D721Med (cell line): Measurements from ENCODE around the gene SAMMSON.

ENCODE experiments used
- DNase-seq: peaks from one replicate; pipeline ENCODE4 v3.0.0; 2011; ENCODE audit warnings: low spot score; ENCODE audit not compliant: insufficient read length
- FAIRE-seq: peaks from 2 replicates; lab custom pipeline; 2011; peaks lifted over from hg19 to GRCh38; lab: Jason Lieb, UNC
- TF ChIP-seq, protein P1 (sequence below): IDR thresholded peaks from 2 replicates; pipeline ENCODE4 v1.5.1; 2012; ENCODE audit warnings: mild to moderate bottlenecking, control low read depth; ENCODE audit not compliant: insufficient read depth; ENCODE audit errors: missing control alignments

SAMMSON gene

DNA sequence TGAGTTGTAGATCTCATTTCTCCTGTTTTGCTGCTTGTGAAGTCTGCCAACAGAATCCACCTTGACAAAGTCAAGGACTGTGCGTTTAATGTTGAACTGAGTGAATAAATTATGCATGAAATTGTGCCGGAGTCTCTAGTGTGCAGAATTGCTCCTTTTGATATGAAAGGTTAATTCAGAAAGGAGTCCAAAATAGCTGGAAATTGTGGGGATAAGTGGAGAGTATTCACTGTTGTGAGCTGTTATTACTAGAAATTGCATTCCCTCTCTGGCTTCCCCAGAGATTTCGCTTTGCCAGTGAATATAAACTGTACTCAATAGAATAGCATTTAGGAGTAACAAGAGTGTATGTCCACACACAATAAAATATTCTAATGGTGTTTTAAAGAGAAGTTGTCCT, 43.1 kb downstream of the SAMMSON start:
- no peak for DNase-seq

DNA sequence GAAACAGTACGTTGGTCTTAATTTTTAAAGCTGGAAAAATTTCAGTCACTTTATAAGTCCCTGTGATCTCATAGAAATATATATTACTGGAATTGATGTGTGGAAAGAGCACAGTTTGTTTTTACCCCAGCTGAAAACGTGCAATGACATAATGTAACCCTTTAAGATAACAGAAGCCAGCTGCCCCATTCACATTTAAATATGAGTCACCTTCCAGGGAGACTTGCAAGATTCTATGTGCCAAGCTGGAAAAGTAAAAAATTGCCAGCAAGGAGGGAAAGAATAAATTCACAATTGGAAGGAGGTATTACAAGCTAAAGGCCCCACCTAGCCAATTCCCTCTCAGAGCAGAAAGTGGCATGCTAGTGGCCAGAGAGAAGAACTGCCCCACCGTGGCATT, 50.2 kb downstream of the SAMMSON start:
- TF ChIP-seq, protein P1, sequence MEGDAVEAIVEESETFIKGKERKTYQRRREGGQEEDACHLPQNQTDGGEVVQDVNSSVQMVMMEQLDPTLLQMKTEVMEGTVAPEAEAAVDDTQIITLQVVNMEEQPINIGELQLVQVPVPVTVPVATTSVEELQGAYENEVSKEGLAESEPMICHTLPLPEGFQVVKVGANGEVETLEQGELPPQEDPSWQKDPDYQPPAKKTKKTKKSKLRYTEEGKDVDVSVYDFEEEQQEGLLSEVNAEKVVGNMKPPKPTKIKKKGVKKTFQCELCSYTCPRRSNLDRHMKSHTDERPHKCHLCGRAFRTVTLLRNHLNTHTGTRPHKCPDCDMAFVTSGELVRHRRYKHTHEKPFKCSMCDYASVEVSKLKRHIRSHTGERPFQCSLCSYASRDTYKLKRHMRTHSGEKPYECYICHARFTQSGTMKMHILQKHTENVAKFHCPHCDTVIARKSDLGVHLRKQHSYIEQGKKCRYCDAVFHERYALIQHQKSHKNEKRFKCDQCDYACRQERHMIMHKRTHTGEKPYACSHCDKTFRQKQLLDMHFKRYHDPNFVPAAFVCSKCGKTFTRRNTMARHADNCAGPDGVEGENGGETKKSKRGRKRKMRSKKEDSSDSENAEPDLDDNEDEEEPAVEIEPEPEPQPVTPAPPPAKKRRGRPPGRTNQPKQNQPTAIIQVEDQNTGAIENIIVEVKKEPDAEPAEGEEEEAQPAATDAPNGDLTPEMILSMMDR = no peak
- DNase-seq (no peak), FAIRE-seq (no peak)

More for the DNA sequence above, 43.1 kb downstream of the SAMMSON start:
- no peak for FAIRE-seq
- TF ChIP-seq, protein P1 = no peak

DNA sequence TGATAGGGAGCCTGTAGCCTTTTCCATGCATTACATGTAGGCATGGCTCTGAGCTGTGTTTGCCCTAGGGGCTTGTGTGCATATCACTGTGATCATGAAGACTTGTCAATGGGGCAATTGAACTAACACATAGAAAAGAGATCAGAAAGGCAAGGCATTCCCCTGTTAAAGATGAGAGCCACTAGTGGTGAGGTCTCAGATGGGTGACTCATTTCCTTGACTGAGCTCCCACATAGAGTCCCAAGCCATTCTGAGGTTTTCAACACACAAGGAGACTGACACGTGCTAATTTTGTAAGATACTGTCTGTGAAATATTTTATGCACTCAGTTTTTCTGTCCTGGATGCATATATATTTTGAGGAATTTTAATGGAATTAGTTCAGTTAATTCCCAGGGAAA, 53.8 kb downstream of the SAMMSON start:
- TF ChIP-seq, protein P1 = no peak
- DNase-seq (no peak), FAIRE-seq (no peak)

DNA sequence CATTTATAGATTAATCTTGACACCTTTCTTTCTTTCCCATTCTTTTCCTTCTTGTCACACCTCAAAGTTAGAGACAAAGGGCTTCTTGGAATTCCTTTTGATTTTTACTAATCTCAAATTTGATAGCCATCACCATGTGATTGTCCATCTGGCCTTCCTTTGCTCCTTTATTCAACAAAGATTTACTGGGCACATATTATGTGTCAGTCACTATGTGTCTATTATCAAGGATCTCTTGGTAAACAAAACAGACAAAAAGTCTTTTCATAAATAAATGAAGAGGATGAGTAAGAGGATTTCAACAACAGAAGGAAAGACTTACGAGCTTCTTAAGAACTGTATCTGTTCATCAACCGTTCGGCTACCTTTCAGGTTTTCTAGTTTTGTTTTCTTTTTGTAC, 56.5 kb downstream of the SAMMSON start:
- TF ChIP-seq, protein P1 = no peak
- no peak for FAIRE-seq
- no peak for DNase-seq

DNA sequence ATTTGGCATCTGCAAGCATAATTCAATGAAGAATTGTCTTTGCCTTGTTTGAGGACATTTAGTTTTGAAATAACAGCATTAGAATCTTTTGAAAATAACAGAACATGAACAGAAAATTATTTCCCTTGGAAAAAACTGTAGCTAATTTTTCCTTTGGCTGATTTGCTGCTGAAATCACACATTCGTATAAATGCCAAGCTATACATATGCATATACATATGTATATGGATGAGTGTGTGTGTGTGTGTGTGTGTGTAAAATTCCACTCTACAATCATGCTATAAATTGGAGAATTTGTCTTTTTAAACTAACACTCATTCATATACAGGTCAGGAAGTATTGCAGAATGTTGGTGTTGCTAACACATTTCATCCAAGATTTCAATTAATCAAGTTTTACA, 57.9 kb downstream of the SAMMSON start:
- DNase-seq = no peak
- FAIRE-seq = no peak
- TF ChIP-seq, protein P1 = no peak

DNA sequence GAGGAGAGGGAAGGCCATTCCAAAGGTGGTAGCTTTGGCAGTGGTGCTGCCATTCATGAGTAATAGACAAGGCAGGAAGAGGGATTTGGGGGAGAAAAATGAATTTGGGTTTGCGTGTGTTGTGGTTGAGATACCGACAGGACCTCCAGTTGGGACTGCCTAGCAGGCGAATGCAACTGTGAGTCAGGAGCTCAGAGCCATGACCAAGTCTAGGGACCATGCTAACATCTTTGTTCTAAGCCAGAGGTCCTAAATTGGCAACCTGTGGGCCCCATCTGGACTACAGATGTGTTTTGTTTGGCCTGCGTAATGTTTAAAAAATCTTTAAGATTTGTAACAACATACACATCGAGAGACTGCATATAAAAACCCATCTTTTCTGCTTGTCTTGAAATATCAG, 61.6 kb downstream of the SAMMSON start:
- FAIRE-seq (no peak), DNase-seq (no peak)
- TF ChIP-seq, protein P1 = no peak

DNA sequence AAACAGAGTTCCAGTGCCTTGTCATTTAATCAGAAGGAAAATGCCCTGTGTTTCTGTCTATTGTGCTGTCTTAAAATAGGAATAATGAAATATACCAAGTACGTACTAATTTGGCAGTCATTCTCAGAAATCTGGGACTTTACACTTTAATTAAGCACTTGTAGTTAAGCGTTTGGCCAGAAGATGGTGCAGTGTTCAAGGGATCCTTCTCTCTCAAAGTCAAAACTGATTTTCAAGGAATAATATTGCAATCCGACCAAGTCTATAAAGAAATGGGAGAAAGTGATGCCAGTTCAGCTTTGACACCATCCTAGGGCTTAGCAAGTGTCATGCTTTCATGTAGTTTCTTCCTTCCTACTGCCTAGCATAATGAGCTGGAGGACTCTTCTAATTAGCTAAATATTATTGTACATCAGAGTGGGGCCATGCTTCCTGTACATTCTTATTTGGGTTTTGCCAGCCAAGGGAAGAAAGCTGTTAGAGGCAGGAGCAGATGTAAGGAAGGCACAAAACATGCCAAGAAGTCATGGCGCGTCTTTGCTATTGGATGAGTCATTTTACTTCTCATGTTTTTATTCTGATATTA, 64.8 kb downstream of the SAMMSON start:
- TF ChIP-seq, protein P1 = peak; percentile 88
- DNase-seq (no peak), FAIRE-seq (peak; percentile 56)
